GM18502 (cell line): ENCODE measurements around the gene CCR5AS.

ENCODE experiments used
- ATAC-seq: cut with Tn5 transposase; IDR thresholded peaks from one replicate; pipeline ENCODE4 v1.9.1; 2021; ENCODE audit warnings: mild to moderate bottlenecking; ENCODE audit not compliant: unreplicated experiment, poor library complexity

Gene CCR5AS

GRCh38 chr3:46383211-46383950 is 23.5 kb downstream of the CCR5AS start:
- ATAC-seq = no peak

GRCh38 chr3:46381625-46382024 is 25.2 kb downstream of the CCR5AS start:
- no peak for ATAC-seq

- no peak for ATAC-seq
These were observed 26.2 kb downstream of the CCR5AS start for GRCh38 chr3:46380471-46381221.

- ATAC-seq = no peak
These were observed 28.4 kb downstream of the CCR5AS start for GRCh38 chr3:46378426-46378942.

GRCh38 chr3:46375814-46376213 is 31.1 kb downstream of the CCR5AS start:
- no peak for ATAC-seq

- ATAC-seq = no peak
These were observed 31.6 kb downstream of the CCR5AS start for GRCh38 chr3:46375218-46375617.

GRCh38 chr3:46374755-46375154 is 32.1 kb downstream of the CCR5AS start:
- ATAC-seq = no peak

GRCh38 chr3:46372492-46373359 is 34.1 kb downstream of the CCR5AS start:
- no peak for ATAC-seq

- no peak for ATAC-seq
These were observed 35.1 kb downstream of the CCR5AS start for GRCh38 chr3:46371519-46372340.

- no peak for ATAC-seq
These were observed 35.9 kb downstream of the CCR5AS start, which contains the start of gene CCR5 for GRCh38 chr3:46370839-46371518. CCR5 (plus strand) TSS chr3:46370946; CDS start chr3:46372903, 1,957 bp downstream.

- peak; percentile 72 for ATAC-seq
These were observed 37.2 kb downstream of the CCR5AS start for GRCh38 chr3:46369675-46370132.

- ATAC-seq = no peak
These were observed 37.7 kb downstream of the CCR5AS start for GRCh38 chr3:46369151-46369550.

GRCh38 chr3:46368569-46368968 is 38.3 kb downstream of the CCR5AS start:
- ATAC-seq = peak; percentile 58

GRCh38 chr3:46367811-46368210 is 39.1 kb downstream of the CCR5AS start:
- ATAC-seq = no peak

GRCh38 chr3:46365737-46366524 is 40.9 kb downstream of the CCR5AS start:
- ATAC-seq = no peak

GRCh38 chr3:46365041-46365440 is 41.8 kb downstream of the CCR5AS start:
- ATAC-seq = no peak

GRCh38 chr3:46361408-46362283 is 45.2 kb downstream of the CCR5AS start:
- ATAC-seq = no peak
